ENCODE results near the gene ASTN1.

- TF ChIP-seq POLR2A (IDR thresholded peaks at IDR 0.05; ENCODE audit: low read depth, low read length) (no peak), TAF1 (IDR thresholded peaks at IDR 0.05; ENCODE audit: low read depth, low read length) (no peak), POLR2AphosphoS5 (IDR thresholded peaks at IDR 0.05; ENCODE audit: low read depth, low read length) (no peak), SPI1 (IDR thresholded peaks at IDR 0.05; ENCODE audit: low read depth, low read length) (no peak), PAX5 (IDR thresholded peaks at IDR 0.05; ENCODE audit: insufficient read depth, low read length, severe bottlenecking) (no peak)
Measured at GRCh38 chr1:177119311-177119710, 45.2 kb downstream of the ASTN1 start.

All from GM12891 (cell line).